Transverse colon (tissue), 3 donors: Measurements from ENCODE around the gene PTCH1.

Source experiments
- EP300 ChIP-seq: sonication (generic); formaldehyde crosslinking; IDR thresholded peaks from one replicate; pipeline ENCODE4 v1.6.1; 2017; ENCODE audit warnings: antibody characterized with exemption, low read depth
- TF ChIP-seq, protein P1 (sequence below), 5 experiments: fragments of 200-600 bp in 3 of 5; fragments of 450-650 bp in 2 of 5; sonication (generic) in 3 of 5; IDR thresholded peaks; 1 replicate in 2 of 5; 2 replicates in 3 of 5; pipeline ENCODE4 v1.5.1; 2016 to 2017; ENCODE audit warnings: antibody characterized with exemption in 5 of 5, inconsistent platforms in 3 of 5, mild to moderate bottlenecking in 2 of 5, moderate library complexity in 1 of 5

DNA sequence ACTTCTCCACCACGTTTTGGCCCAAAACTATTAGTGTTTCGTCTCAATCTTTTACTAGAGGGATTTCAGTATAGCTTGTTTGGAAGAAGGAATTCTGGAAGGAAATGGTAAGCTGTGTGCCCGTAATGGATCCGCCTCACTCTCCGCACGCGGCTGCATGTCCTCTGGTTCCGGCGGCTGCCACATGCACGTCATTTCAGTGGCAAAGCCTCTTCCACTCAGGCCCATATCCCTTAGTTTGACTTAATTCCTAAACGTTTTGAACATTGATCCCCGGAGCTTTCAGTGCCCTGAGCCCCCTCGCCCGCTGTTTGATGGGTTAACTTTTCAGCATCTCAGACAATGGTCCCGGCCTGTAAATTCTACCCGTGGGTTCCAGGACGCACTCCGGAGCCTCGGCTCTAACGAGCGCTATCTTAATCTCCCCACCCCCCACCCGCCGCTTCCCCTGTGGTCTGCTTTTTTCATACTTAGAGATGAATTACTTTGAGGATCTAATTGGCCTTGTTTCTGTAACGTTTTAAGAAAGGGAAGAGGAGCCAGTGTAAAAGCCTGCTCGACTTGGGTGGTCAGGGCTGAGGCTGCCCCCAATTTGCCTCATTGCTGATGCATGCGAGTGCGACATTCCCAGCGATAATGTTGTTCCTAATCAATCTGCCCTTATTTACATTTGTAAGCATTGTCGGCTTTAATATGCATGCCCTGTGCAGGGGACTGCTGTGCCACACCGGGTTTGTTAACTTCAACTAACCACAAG lies 4.6 kb downstream of the PTCH1 start:
- TF ChIP-seq, protein P1, sequence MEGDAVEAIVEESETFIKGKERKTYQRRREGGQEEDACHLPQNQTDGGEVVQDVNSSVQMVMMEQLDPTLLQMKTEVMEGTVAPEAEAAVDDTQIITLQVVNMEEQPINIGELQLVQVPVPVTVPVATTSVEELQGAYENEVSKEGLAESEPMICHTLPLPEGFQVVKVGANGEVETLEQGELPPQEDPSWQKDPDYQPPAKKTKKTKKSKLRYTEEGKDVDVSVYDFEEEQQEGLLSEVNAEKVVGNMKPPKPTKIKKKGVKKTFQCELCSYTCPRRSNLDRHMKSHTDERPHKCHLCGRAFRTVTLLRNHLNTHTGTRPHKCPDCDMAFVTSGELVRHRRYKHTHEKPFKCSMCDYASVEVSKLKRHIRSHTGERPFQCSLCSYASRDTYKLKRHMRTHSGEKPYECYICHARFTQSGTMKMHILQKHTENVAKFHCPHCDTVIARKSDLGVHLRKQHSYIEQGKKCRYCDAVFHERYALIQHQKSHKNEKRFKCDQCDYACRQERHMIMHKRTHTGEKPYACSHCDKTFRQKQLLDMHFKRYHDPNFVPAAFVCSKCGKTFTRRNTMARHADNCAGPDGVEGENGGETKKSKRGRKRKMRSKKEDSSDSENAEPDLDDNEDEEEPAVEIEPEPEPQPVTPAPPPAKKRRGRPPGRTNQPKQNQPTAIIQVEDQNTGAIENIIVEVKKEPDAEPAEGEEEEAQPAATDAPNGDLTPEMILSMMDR (IDR thresholded peaks at IDR 0.05), result no peak
- TF ChIP-seq EP300, result no peak
